Choroid plexus epithelial cell (primary cell): ENCODE data around the gene RADIL.

Source experiments
- DNase-seq: peaks from one replicate; pipeline ENCODE4 v3.0.0-alpha.2; 2010; ENCODE audit warnings: low read depth
- H3K4me3 ChIP-seq: 2 replicates; pipeline ENCODE4 v1.5.1; 2011; ENCODE audit warnings: low read depth, mild to moderate bottlenecking, control low read depth, low read length, moderate library complexity
- CTCF ChIP-seq: conservative IDR thresholded peaks from 2 replicates; pipeline ENCODE4 v1.5.1; 2011; ENCODE audit warnings: low read depth, mild to moderate bottlenecking, control low read depth, inconsistent platforms, low read length, moderate library complexity

The RADIL gene

GRCh38 chr7:4762121-4763055, 121.1 kb downstream of the RADIL start:
- no peak for TF ChIP-seq CTCF
- no peak for DNase-seq
- H3K4me3 ChIP-seq = no peak overlapping the region

- no peak for TF ChIP-seq CTCF
- H3K4me3 ChIP-seq = no peak overlapping the region
- no peak for DNase-seq
Measured at GRCh38 chr7:4760952-4761351, 122.6 kb downstream of the RADIL start.

GRCh38 chr7:4759211-4759610, 124.3 kb downstream of the RADIL start:
- TF ChIP-seq CTCF = no peak
- no peak overlapping the region for H3K4me3 ChIP-seq
- DNase-seq = no peak

- no peak overlapping the region for H3K4me3 ChIP-seq
- TF ChIP-seq CTCF = no peak
- no peak for DNase-seq
Measured at GRCh38 chr7:4758791-4759190, 124.7 kb downstream of the RADIL start.

GRCh38 chr7:4758111-4758510, 125.4 kb downstream of the RADIL start:
- H3K4me3 ChIP-seq = no peak overlapping the region
- no peak for DNase-seq
- TF ChIP-seq CTCF = no peak

GRCh38 chr7:4755045-4755444, 128.5 kb downstream of the RADIL start:
- H3K4me3 ChIP-seq = no peak overlapping the region
- TF ChIP-seq CTCF = no peak
- no peak for DNase-seq
